Smooth muscle cell (in vitro differentiated cells): Measurements from ENCODE around the gene GARNL3. TPM values are rescaled to one million over a fixed set of nuclear protein-coding genes. Genes with fewer than 3 reads are reported as not detected.

ENCODE experiments used
- DNase-seq: peaks from one replicate; lab custom pipeline; 2025; ENCODE audit not compliant: unreplicated experiment; lab: John Stamatoyannopoulos, UW
- H2AFZ ChIP-seq: fragments of 200-600 bp; sonication (generic); 2 replicates; pipeline ENCODE4 v1.6.0; 2016; ENCODE audit warnings: antibody characterized with exemption, low read depth, mild to moderate bottlenecking
- H3F3A ChIP-seq: fragments of 200-600 bp; sonication (generic); 2 replicates; pipeline ENCODE4 v1.6.0; 2017; ENCODE audit warnings: antibody characterized with exemption, low read depth
- H3K27ac ChIP-seq: fragments of 200-600 bp; sonication (generic); 2 replicates; pipeline ENCODE4 v1.5.1; 2016; ENCODE audit warnings: low read depth, mild to moderate bottlenecking
- H3K27me3 ChIP-seq: fragments of 200-600 bp; sonication (generic); 2 replicates; pipeline ENCODE4 v1.6.1; 2016; ENCODE audit warnings: low read depth, mild to moderate bottlenecking
- H3K36me3 ChIP-seq: fragments of 200-600 bp; sonication (generic); 2 replicates; pipeline ENCODE4 v1.5.1; 2016; ENCODE audit warnings: low read depth
- H3K4me1 ChIP-seq: fragments of 200-600 bp; sonication (generic); 2 replicates; pipeline ENCODE4 v1.5.1; 2016; ENCODE audit warnings: low read depth
- H3K4me2 ChIP-seq: fragments of 200-600 bp; sonication (generic); 2 replicates; pipeline ENCODE4 v1.6.0; 2016; ENCODE audit warnings: mild to moderate bottlenecking
- H3K4me3 ChIP-seq: fragments of 200-600 bp; sonication (generic); 2 replicates; pipeline ENCODE4 v1.5.1; 2016; ENCODE audit warnings: mild to moderate bottlenecking
- H3K79me2 ChIP-seq: fragments of 200-600 bp; sonication (generic); 2 replicates; pipeline ENCODE4 v1.6.0; 2016; ENCODE audit warnings: low read depth, mild to moderate bottlenecking
- H3K9ac ChIP-seq: fragments of 200-600 bp; sonication (generic); 2 replicates; pipeline ENCODE4 v1.6.0; 2016; ENCODE audit warnings: low read depth
- H3K9me3 ChIP-seq: fragments of 200-600 bp; sonication (generic); replicated peaks from 2 replicates; pipeline ENCODE4 v1.5.1; 2016; ENCODE audit warnings: low read depth
- H4K20me1 ChIP-seq: fragments of 200-600 bp; sonication (generic); 2 replicates; pipeline ENCODE4 v1.6.0; 2016; ENCODE audit warnings: low read depth
- WGBS: methylation state at CpG from one replicate; pipeline ENCODE4 v1.1.7; 2016; ENCODE audit warnings: low lambda C conversion rate; 5-methylcytosine and 5-hydroxymethylcytosine counted together
- polyA plus RNA-seq: library from polyadenylated mRNA; unstranded; fragments of >200 nt; fragmentation: Nextera tagmentation; extraction: Ambion mirVana; gene quantifications from 2 replicates; pipeline ENCODE4 v1.2.1, GENCODE V29; 2016
- total RNA-seq: library from RNA; depleted of rRNA; stranded (reverse); fragments of >200 nt; gene quantifications from 2 replicates; pipeline ENCODE4 v1.2.3, GENCODE V29; 2014
- TF ChIP-seq, protein P1 (sequence below): fragments of 200-600 bp; sonication (generic); IDR thresholded peaks from 2 replicates; pipeline ENCODE4 v1.5.1; 2017; ENCODE audit warnings: borderline replicate concordance, mild to moderate bottlenecking, antibody characterized with exemption; ENCODE audit not compliant: insufficient read depth, poor library complexity, severe bottlenecking

GARNL3 gene
- total and polyA plus RNA-seq, 2 experiments from 2014 or later: 4.7 to 18.5 TPM

GRCh38 chr9:127330501-127330900 lies 65.9 kb downstream of the GARNL3 start:
- Histone ChIP-seq H3K9ac (no peak overlapping the region), H3K27ac (no peak overlapping the region), H3K9me3 (no peaks in the 10 kb centered on the region), H3K4me1 (peaks cover 4% of the 10 kb centered on the region), H3K36me3 (no peaks in the 10 kb centered on the region), H3K4me2 (no peak overlapping the region), H3F3A (peaks cover 2% of the 10 kb centered on the region), H4K20me1 (no peaks in the 10 kb centered on the region), H2AFZ (no peak overlapping the region), H3K27me3 (no peaks in the 10 kb centered on the region), H3K4me3 (no peak overlapping the region), H3K79me2 (no peaks in the 10 kb centered on the region)
- TF ChIP-seq, protein P1, sequence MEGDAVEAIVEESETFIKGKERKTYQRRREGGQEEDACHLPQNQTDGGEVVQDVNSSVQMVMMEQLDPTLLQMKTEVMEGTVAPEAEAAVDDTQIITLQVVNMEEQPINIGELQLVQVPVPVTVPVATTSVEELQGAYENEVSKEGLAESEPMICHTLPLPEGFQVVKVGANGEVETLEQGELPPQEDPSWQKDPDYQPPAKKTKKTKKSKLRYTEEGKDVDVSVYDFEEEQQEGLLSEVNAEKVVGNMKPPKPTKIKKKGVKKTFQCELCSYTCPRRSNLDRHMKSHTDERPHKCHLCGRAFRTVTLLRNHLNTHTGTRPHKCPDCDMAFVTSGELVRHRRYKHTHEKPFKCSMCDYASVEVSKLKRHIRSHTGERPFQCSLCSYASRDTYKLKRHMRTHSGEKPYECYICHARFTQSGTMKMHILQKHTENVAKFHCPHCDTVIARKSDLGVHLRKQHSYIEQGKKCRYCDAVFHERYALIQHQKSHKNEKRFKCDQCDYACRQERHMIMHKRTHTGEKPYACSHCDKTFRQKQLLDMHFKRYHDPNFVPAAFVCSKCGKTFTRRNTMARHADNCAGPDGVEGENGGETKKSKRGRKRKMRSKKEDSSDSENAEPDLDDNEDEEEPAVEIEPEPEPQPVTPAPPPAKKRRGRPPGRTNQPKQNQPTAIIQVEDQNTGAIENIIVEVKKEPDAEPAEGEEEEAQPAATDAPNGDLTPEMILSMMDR: no peak
- DNase-seq: no peak
- WGBS: 94% methylated on average over 5 of the region's 5 CpGs

DNA sequence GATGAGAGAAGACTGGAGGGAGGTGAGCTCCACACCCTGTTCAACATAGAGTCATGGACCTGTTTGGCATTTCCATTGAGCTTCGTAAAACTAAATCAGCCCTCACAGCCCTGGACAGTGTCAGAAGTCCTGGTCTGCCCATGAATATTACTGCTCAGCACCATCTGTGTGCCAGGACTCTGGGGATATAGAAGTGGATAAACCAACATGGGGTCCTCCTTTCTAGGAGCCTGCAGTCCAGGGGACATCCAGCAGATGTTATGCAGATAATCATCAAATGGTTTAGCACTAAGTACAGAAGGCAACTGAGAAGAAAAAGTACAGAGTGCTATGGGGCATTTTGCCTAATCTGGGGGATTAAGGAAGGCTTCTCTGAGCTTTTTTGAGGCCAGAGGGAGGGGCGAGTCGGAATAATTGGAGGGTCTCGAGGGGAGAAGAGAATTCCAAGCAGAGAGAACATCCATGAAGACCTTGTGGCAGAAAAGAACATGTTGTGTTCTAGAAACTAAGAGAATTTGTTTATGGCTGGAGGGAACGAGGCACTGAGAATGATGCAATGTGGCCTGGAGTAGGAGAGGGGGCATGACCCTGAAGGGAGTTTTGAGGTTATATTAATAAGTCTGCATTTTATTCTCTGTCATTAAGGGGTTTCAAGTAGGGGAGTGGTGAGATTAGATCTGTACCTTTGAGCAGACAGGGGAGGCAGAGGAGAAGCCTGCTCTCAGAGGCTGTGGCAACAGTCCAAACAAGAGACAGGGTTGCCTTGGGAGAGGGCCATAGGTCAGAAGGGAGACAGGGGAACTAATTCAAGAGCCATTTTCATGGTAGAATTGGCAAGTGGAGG lies 68.9 kb downstream of the GARNL3 start:
- Histone ChIP-seq H3K4me2 (peak overlapping the region; percentile 34), H3K4me1 (peaks cover 10% of the 10 kb centered on the region), H3F3A (peaks cover 14% of the 10 kb centered on the region), H3K9me3 (no peaks in the 10 kb centered on the region), H3K27ac (peak overlapping the region; percentile 27), H3K9ac (no peak overlapping the region), H2AFZ (no peak overlapping the region), H3K79me2 (no peaks in the 10 kb centered on the region), H3K27me3 (no peaks in the 10 kb centered on the region), H3K36me3 (no peaks in the 10 kb centered on the region), H3K4me3 (no peak overlapping the region), H4K20me1 (no peaks in the 10 kb centered on the region)
- WGBS: 12% methylated on average over 5 of the region's 5 CpGs
- DNase-seq: no peak
- TF ChIP-seq, protein P1: no peak

DNA sequence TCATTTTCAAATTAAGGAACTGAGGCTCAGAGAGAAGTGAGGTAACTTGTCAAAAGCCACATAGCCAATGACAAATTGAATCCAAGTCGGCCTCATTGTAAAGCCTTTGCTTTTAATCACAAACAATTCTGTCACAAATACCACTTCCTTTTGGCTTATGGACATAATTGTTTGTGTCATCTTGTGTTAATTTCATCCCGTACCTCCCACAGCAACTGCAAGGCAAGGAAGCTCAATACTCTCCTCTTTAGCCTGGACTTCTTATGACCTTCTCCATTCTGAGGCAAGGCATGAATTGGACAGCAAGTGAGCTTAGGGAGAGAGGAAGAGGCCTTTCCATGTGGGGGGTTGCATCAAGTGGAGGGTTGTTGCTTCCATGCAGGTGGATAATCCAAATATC lies 70.2 kb downstream of the GARNL3 start:
- peaks cover 14% of the 10 kb centered on the region for H3F3A ChIP-seq
- no peak for DNase-seq
- no peak overlapping the region for H3K4me3 ChIP-seq
- H3K36me3 ChIP-seq: no peaks in the 10 kb centered on the region
- TF ChIP-seq, protein P1: no peak
- no peak overlapping the region for H3K27ac ChIP-seq
- no peaks in the 10 kb centered on the region for H3K9me3 ChIP-seq
- no peak overlapping the region for H3K4me2 ChIP-seq
- H3K27me3 ChIP-seq: no peaks in the 10 kb centered on the region
- H4K20me1 ChIP-seq: no peaks in the 10 kb centered on the region
- no peak overlapping the region for H2AFZ ChIP-seq
- no peak overlapping the region for H3K9ac ChIP-seq
- H3K79me2 ChIP-seq: no peaks in the 10 kb centered on the region
- peaks cover 10% of the 10 kb centered on the region for H3K4me1 ChIP-seq
- WGBS: 84% methylated on average over 2 of the region's 2 CpGs
